GM18517 (cell line): ENCODE results near the gene PMFBP1.

Experiments
- ATAC-seq: cut with Tn5 transposase; IDR thresholded peaks from one replicate; pipeline ENCODE4 v1.9.1; 2021; ENCODE audit warnings: mild to moderate bottlenecking, moderate library complexity; ENCODE audit not compliant: unreplicated experiment

PMFBP1 gene

GRCh38 chr16:72134507-72134906, 37.4 kb downstream of the PMFBP1 start:
- ATAC-seq: no peak

DNA sequence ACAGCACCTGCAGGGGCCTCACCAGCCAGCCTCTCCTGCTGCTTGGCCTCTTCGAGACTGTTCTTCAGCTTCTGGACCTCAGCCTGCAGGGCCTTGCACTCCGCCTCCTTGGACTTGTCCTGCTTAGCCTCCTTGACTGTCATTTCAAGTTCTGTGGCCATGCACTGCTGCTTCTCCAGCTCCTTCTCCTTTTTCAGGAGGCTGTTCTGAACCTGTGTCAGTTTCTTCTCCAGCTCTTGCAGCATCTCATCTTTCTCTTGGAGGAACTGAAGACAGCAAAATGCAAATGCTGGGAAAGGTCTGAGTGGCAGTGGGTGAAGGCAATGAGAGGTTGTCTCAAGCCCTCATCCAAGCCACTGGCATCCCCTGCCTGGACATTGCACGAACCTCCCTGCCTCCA, 39.2 kb downstream of the PMFBP1 start:
- ATAC-seq: no peak

- no peak for ATAC-seq
These were observed 40.9 kb downstream of the PMFBP1 start for GRCh38 chr16:72131036-72131435.

GRCh38 chr16:72129976-72130656, 41.8 kb downstream of the PMFBP1 start:
- no peak for ATAC-seq

- ATAC-seq: no peak
These were observed 43.3 kb downstream of the PMFBP1 start for GRCh38 chr16:72128701-72129100.

DNA sequence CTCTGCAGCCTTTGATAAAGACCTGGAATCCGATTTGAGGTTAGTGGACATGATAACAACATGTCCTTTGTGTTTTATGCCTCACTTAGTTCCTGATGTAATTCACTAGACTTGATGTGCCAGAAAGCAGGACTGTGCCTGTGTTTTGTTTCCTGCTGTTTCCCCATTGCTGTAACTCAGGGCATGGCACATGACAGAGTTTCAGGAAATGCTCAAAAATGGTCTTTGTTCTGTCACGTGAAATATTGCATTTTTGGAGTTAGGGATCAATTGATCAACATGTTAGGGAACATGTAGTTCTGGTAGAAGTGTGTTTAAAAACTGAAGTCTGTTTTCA, 45.6 kb downstream of the PMFBP1 start:
- ATAC-seq: no peak

DNA sequence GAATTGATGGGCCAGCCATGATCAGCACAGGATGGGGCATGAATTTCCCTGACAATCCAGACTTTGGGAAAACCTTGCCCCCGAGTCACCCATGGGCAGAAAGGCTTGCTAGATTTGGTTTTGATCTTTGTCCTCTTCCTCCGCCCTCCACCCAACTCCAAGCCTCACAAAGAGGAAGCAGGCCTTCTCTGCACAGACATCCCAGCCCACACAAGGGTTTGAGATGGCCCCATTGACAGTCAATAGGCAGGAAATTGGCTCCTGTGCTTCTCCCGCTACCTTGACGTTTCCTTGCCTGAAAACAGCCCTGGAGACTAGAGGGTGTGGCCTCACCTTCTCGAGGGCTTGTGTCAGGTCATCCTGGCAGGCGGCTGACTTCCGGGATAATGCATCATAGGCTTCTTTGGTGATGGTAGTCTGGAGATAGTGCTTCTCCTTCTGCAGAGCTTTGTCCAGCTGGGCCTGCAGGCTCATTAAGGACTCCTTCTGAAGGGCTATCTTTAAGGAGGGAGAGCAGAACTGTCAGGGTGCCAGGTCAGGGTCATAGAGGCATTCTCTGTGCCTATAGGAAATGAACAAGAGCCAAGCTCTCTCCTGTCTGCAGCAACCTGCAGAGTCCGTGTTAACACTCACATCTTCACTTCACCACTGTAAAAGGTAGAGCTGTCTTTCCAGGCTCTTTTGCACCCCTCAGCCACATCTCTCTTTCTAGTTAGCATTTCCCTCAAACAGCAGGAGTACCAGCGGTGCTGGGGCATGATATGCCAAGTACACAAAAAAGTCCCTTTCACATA, 46.1 kb downstream of the PMFBP1 start:
- ATAC-seq: no peak

GRCh38 chr16:72124761-72125634, 47.0 kb downstream of the PMFBP1 start:
- ATAC-seq: no peak

- ATAC-seq: no peak
These were observed 47.8 kb downstream of the PMFBP1 start for GRCh38 chr16:72124148-72124547.

DNA sequence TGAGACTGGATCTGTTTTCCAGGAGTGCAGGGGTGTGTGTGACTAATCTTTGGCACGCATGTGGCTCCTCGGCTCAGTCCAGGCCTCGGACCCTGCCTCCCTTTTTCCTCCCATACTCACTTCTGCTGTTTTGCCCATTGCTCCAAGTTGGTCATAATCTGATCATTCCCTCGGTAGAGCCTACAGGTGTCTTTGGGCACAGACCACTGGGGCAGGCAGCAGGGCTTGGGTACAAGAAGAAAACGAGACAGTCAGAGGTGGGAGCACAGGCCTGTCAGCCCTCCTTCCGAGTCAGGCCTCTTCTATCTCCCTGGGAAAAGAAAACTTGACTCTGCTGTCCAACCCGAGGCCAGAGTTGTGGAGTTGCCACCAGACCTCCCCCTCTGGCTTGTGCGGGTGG, 48.5 kb downstream of the PMFBP1 start:
- no peak for ATAC-seq

DNA sequence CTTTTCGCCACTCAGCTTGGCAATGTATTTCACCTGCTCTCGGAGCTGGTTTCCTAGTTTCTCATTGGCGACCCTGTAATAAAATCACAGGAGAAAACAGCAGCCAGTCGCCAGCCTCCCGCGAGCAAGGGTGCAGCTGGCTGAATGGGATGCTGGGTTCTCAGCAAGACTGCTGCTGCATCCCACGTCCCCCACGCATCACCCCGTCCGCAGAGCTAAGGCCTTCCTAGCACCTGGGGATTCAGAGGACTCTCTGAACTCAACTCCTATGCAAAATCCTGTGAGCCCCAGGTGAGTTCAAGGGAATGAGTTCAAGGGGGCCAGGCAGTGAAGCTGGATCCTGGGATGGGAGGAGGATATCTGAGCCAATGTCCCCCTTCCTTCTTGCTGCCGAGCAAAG, 49.0 kb downstream of the PMFBP1 start:
- ATAC-seq: no peak

DNA sequence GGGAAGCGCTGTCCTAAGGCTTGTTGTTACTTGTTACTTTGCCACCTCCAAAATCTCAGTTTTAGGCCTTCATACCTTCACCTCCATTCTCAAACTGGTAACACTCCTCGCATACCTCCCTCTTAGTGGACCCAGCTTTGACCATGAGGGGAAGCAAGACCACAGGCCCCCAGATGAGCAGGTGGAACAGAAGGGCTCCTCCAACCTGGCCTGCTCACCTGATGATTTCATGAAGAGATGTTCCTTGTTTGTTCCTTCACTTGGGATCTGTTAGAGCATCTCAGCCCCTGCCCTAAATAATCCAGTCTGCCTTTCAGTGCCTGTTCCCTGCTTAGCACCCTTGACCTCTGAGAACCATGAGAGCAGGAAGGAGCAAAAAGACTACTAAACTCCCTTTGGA, 49.6 kb downstream of the PMFBP1 start:
- ATAC-seq: no peak

DNA sequence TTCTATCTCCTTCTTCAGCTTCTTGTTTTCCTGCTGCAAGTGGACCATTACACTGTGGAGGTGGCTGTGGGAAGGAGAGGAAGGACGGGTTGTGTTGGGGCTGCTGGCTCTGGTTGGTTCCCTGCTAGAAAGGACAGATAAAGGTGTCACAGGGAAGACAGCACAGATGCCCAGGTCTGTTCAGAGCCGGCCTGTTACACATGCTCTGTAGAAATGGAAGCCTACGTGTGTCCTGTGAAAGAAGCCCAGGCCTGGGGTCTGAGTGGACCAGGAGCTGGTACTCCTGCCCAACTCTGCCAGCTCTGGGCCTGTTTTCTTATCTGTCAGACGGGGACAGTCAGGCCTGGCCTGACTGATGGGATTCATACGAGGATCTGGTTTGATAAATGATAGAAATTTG, 51.9 kb downstream of the PMFBP1 start:
- ATAC-seq: no peak

DNA sequence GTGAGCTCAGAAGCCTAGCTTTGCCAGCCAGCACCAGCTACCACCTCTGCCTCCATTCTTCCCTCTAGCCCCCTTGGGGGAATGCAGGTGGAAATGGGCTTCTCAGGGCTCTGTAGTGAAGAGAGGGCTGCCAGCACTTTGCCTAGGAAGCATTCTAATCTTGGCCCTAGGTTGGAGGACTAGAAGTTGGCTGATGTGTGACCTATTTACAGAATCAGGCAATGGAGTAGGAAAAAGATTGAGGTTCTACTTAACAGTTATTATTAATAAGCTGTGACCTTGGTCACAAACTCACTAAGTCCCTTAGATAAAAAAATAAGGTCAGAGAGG, 58.4 kb downstream of the PMFBP1 start:
- no peak for ATAC-seq

DNA sequence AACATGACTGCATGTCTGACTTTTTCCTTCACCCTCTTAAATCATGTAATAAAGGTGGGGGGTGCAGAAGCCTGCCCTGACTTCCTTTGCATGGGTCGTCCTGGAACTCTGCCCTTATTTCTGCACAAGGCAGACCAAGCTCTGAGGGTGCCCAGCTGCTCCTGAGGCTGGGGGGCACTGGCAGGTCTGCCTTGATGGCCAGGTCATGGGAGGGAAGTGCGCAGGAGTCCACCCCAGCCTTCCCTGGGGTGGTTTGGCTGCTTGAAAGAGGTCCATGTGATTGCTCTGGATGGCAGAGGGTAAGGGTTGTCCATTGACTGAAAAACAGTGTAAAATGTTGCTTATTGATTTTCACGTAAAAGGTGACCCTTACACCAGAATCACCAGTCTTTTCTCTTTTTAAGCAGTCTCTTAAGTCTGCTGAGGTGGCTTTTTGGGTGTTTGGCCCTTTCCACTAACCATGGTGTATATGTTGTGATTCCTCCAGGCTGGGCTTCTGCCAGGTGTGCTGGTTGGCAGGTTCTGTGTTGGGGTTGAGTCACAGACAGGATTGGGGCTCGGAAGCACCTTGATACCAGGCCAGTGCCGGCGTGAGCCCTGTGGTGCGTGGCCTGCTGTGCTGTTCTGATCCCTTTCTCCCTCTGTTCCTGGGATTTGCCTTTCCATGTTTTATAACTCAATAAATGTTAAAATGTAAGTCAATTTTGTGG, 58.9 kb downstream of the PMFBP1 start:
- ATAC-seq: no peak

DNA sequence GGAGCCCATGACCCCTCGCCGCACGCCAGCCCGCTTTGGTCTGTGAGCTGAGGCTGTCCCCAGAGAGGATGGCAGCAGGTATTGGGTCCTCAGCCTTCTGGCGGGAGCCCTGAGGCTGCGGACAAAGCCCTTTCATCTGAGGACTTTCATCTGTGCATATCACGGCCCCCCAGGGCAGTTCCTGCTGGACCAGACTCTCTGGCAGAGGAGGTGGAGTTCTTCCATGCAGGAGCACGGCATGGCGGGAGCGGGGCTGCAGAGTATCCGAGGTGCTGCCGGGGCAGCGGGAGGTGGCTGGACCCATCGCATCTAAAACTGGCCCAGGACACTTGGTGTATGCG, 59.5 kb downstream of the PMFBP1 start:
- no peak for ATAC-seq

GRCh38 chr16:72111657-72112451, 60.1 kb downstream of the PMFBP1 start:
- ATAC-seq: no peak

GRCh38 chr16:72110662-72111615, 61.0 kb downstream of the PMFBP1 start:
- no peak for ATAC-seq

- ATAC-seq: no peak
These were observed 61.9 kb downstream of the PMFBP1 start for GRCh38 chr16:72109966-72110530.
